Heart left ventricle (tissue), 13 donors: Measurements from ENCODE around the gene LGR6.

ENCODE experiments used
- CTCF ChIP-seq, 12 donors: fragments of 200-600 bp; sonication (generic) in 4 of 12; IDR thresholded peaks; one replicate each; pipeline versions ENCODE4 v1.5.0 to v1.8.0; 2018 to 2022; ENCODE audit warnings: antibody characterized with exemption in 12 of 12, mild to moderate bottlenecking in 5 of 12
- POLR2A ChIP-seq, 2 donors: fragments of 450-650 bp; IDR thresholded peaks; one replicate each; pipeline ENCODE4 v1.6.1; 2017; ENCODE audit warnings: antibody characterized with exemption in 2 of 2, mild to moderate bottlenecking in 2 of 2, moderate library complexity in 2 of 2
- donor health status: ischemic (EF 13 %, LVEDD 7.1; RV severe dilation, severe dysfunction).
- donor health status: DM: no; HTN: yes; CAD: no.
- donor health status: DM: no; HTN: no; CAD: no.
- donor health status: ischemic (EF 25% LVEDD 6.9; RV normal size, moderate dysfunction).
- donor health status: ischemic (EF 25% LVEDD 5.7; RV mildly dilated, moderate dysfunction).
- donor health status: ischemic (EF 35%, LVEDD 5.7; RV mildly dilated, moderate dysfunction).
- donor health status: nonischemic (EF 11% LVEDD 7.7; RV severe dilation, severe dysfunction).
- donor health status: DM: yes; HTN: yes; CAD: no.
- donor health status: PGD.
- donor health status: ischemic (EF 29% LVEDD 5.4; RV normal size, mild dysfunction).
- donor health status: nonischemic (EF 23%, LVEDD 6.1; RV moderate dilation, normal function).

- TF ChIP-seq CTCF (IDR thresholded peaks at IDR 0.05) (peak in 1 of 12 donors; percentile 14), POLR2A (IDR thresholded peaks at IDR 0.05) (no peak)
These were observed 12.1 kb downstream of the LGR6 start for GRCh38 chr1:202205523-202206190.
